Activated CD4-positive, alpha-beta memory T cell treated with anti-CD3 and anti-CD28 coated beads for 36 hours (primary cell): ENCODE measurements around the gene SMS. TPM values are rescaled to one million over a fixed set of nuclear protein-coding genes. Genes with fewer than 3 reads are reported as not detected.

Experiments
- CTCF ChIA-PET: fragments of 350-600 bp; sonication (Branson Sonifier 250); formaldehyde crosslinking; loops from one replicate; lab custom pipeline; 2021; ENCODE audit warnings: antibody characterized with exemption, inconsistent platforms; lab: Charles Lee
- POLR2A ChIA-PET: fragments of 350-600 bp; sonication (Branson Sonifier 250); formaldehyde crosslinking; loops from one replicate; lab custom pipeline; 2021; ENCODE audit warnings: antibody characterized with exemption; lab: Charles Lee
- DNase-seq: peaks from one replicate; pipeline ENCODE4 v3.0.0-alpha.2; 2020
- H3K27ac Mint-ChIP-seq: one replicate; pipeline ENCODE4 v1.8.0; 2021; ENCODE audit warnings: mixed read lengths
- H3K27me3 Mint-ChIP-seq: one replicate; pipeline ENCODE4 v1.8.0; 2021; ENCODE audit warnings: mixed read lengths
- H3K36me3 Mint-ChIP-seq: one replicate; pipeline ENCODE4 v1.8.0; 2021; ENCODE audit warnings: mixed read lengths
- H3K4me1 Mint-ChIP-seq: one replicate; pipeline ENCODE4 v1.8.0; 2021; ENCODE audit warnings: low read depth, mixed read lengths
- H3K4me3 Mint-ChIP-seq: one replicate; pipeline ENCODE4 v1.8.0; 2021; ENCODE audit warnings: mild to moderate bottlenecking, mixed read lengths
- H3K9me3 Mint-ChIP-seq: one replicate; pipeline ENCODE4 v1.8.0; 2021; ENCODE audit warnings: mixed read lengths
- intact Hi-C: fragments of 100-400 bp; cut with micrococcal nuclease; formaldehyde crosslinking; loops from one replicate; pipeline ENCODE4 v1.15.1; 2023
- total RNA-seq, 2 experiments: library from RNA; stranded (reverse); gene quantifications; one replicate each; pipeline ENCODE4 v1.2.3, GENCODE V29; 2021

The SMS gene
- 100 to 1,000 TPM; 119 to 120 TPM for total RNA-seq

DNA sequence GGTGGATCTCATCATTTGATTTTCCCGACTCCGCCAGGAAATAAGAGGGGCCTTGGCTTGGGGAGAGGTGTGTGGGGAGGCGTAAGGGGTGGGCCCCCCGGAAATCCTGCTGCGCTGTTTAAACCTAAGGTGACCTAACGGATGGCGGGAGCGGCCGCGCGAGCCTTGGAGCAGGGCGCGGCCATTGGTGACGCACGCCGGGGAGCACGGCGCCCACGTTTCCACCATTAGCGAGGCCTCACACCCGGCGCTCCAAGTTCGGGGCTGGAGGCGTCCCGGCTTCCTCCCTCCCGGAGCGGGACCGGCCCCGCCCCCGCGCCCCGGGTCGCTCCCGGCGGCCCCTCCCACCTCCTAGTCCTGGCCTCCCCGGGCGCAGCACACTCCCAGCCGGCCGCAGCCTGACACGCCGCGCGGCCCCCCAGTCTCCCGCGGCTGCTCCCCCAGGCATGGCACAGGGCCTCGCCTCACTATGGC lies at the start of gene SMS:
SMS (plus strand) TSS at position 354 of the 474 bp plus-strand sequence; CDS start at position 470, 116 bp downstream.
- H3K9me3 Mint-ChIP-seq: no peaks in the 10 kb centered on the region

DNA sequence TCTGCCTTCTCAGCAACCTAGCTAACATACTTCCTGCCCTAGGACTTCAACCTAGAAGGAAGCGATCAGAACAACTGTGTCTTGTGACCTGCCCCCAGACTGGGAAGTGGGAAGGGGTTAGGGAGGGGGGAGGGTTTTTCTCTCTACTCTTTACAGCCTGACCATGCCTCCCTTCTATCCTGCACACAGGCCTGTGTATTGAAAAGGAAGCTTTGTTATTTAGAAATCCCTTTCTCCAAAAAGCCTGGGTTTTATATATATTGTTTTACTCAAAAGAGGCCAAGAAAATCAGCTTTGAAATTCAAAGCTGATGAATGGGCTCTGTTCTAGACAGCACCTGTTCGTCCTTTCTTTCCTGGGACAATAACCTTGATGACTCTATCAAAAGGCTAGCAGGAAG lies 35.2 kb upstream of the SMS start:
- Mint-ChIP-seq H3K9me3 (no peaks in the 10 kb centered on the region), H3K36me3 (no peaks in the 10 kb centered on the region), H3K4me3 (no peak overlapping the region), H3K27ac (no peak overlapping the region), H3K27me3 (no peaks in the 10 kb centered on the region), H3K4me1 (no peaks in the 10 kb centered on the region)
- ChIA-PET POLR2A (no interaction called here), CTCF (no interaction called here)
- intact Hi-C loops: no loop called here
- no peak for DNase-seq

More for the DNA sequence above, at the start of gene SMS:
- DNase-seq: peak; percentile 72
- Mint-ChIP-seq H3K27me3 (no peaks in the 10 kb centered on the region), H3K36me3 (peaks cover 12% of the 10 kb centered on the region), H3K4me1 (peaks cover 25% of the 10 kb centered on the region), H3K27ac (peak within 1 kb of the TSS; percentile 88), H3K4me3 (peak within 1 kb of the TSS; percentile 84)
- intact Hi-C loops: loop anchor here (1.0 to 10.0 kb wide), 4 partner anchors 8 to 1724 kb away; partner anchors contain the start of genes MBTPS2 and PRDX4
- ChIA-PET CTCF (no interaction called here), POLR2A (interaction anchor here (1.5 kb wide), 1 partner anchor 32 kb away, joined by 5 read pairs; no protein-coding TSS in a partner anchor)

DNA sequence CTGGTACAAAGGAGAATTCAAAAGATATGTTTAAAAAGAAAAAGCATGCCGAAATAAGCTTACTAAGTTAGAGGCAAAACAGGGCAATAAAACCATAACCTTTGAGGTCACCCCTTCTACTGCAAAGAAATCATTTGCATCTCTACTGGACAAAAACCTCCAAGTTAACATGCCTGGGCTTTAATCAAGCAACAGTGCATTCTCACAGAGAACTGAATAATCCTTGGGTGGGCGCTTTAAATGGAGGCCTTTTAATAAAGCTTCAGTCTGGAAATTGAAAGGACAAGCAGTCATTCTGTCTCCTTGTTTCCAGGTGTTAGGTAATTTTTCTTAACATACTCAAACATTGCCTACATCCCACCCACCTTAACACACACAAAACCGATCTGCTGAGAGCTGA lies 34.6 kb upstream of the SMS start:
- DNase-seq: no peak
- CTCF ChIA-PET: no interaction called here
- intact Hi-C loops: no loop called here
- Mint-ChIP-seq H3K4me3 (no peak overlapping the region), H3K27me3 (no peaks in the 10 kb centered on the region), H3K36me3 (no peaks in the 10 kb centered on the region), H3K27ac (no peak overlapping the region), H3K9me3 (no peaks in the 10 kb centered on the region), H3K4me1 (no peaks in the 10 kb centered on the region)
- POLR2A ChIA-PET: no interaction called here

DNA sequence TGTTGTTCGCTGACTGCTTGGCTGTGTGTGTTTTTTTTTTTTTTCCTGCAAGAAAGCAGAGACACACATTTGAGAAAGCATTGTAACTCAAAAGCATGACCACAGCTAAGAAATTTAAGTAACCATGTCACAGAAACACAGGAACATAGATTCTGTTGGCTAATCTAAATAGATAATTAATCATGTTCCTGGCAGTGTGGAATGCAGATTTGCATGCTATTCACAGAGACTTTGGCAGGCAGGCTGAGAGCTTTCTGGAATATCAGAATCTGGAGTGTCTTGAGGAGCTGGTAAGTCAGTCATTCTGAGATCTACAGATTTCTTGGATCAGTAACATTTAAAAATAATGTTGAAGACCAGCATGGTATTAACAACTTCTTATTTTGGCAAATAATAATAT lies 33.2 kb upstream of the SMS start:
- intact Hi-C loops: no loop called here
- CTCF ChIA-PET: no interaction called here
- no peak overlapping the region for H3K27ac Mint-ChIP-seq

DNA sequence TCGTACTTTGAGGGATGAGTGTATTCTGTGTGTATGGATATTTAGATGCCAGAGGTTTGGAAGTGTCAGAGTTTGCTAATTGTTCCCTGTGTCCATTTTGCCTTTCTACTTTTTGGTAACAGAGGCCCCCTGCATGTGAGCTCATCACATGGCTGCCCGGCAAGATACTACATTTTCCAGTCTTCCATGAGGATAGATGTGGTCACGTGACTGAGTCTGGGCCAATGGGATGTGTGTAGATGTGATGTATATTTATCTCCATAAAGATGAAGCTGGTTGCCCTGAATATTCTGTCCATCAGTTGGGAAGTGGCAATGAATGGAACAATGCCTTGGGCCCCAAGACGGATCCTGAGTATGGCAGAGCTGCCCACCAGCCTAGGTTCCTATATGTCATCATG lies 29.0 kb upstream of the SMS start:
- ChIA-PET CTCF (no interaction called here), POLR2A (no interaction called here)
- intact Hi-C loops: no loop called here
- H3K9me3 Mint-ChIP-seq: no peaks in the 10 kb centered on the region
- peaks cover 7% of the 10 kb centered on the region for H3K4me1 Mint-ChIP-seq
- no peaks in the 10 kb centered on the region for H3K36me3 Mint-ChIP-seq
- no peak overlapping the region for H3K4me3 Mint-ChIP-seq
- no peak overlapping the region for H3K27ac Mint-ChIP-seq
- no peaks in the 10 kb centered on the region for H3K27me3 Mint-ChIP-seq
- DNase-seq: no peak

More for the DNA sequence above, 33.2 kb upstream of the SMS start:
- H3K4me1 Mint-ChIP-seq: peaks cover 4% of the 10 kb centered on the region
- H3K4me3 Mint-ChIP-seq: no peak overlapping the region
- POLR2A ChIA-PET: no interaction called here
- H3K36me3 Mint-ChIP-seq: no peaks in the 10 kb centered on the region
- no peaks in the 10 kb centered on the region for H3K9me3 Mint-ChIP-seq
- no peak for DNase-seq
- no peaks in the 10 kb centered on the region for H3K27me3 Mint-ChIP-seq

DNA sequence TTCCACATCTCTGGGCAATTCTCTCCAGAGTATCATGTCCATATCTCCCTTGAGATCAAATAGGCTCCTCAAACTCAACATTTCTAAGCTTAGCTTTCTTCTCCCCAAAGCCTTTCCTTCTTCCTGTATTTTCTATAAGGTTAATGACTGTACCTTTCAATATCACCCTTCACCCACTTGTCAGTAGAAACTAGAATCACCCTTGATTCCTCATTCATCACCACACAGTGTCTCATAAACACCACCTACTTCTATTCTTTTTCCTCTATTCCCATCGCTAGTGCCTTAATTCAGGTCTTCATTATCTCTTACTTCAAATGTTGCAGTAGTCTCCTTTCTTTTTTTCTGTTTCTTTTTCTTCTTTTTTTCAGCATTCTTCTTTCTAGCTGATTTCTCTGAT lies 28.3 kb upstream of the SMS start:
- Mint-ChIP-seq H3K27me3 (no peaks in the 10 kb centered on the region), H3K27ac (no peak overlapping the region), H3K36me3 (no peaks in the 10 kb centered on the region), H3K4me3 (no peak overlapping the region), H3K4me1 (peaks cover 7% of the 10 kb centered on the region), H3K9me3 (no peaks in the 10 kb centered on the region)
- ChIA-PET CTCF (no interaction called here), POLR2A (no interaction called here)
- DNase-seq: no peak
- intact Hi-C loops: no loop called here

DNA sequence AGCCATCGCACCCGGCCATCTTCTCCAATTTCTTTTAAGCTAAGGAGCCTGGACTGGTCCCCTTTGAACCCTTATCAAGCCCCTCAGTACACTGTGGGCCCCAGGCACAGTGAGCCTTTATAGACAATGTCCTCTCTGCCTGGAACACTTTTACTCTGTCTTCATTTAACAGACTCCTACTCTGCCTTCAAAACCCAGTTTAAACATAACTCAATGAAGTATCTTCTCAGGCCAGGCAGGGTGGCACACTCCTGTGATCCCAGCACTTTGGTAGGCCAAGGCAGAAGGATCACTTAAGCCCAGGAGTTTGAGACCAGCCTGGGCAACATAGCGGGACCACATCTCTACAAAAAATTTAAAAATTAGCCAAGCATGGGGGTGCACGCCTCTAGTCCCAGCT lies 27.5 kb upstream of the SMS start:
- H3K36me3 Mint-ChIP-seq: no peaks in the 10 kb centered on the region
- no peak overlapping the region for H3K27ac Mint-ChIP-seq
- ChIA-PET CTCF (no interaction called here), POLR2A (no interaction called here)
- DNase-seq: no peak
- peaks cover 7% of the 10 kb centered on the region for H3K4me1 Mint-ChIP-seq
- no peaks in the 10 kb centered on the region for H3K27me3 Mint-ChIP-seq
- H3K4me3 Mint-ChIP-seq: no peak overlapping the region
- no peaks in the 10 kb centered on the region for H3K9me3 Mint-ChIP-seq
- intact Hi-C loops: no loop called here

DNA sequence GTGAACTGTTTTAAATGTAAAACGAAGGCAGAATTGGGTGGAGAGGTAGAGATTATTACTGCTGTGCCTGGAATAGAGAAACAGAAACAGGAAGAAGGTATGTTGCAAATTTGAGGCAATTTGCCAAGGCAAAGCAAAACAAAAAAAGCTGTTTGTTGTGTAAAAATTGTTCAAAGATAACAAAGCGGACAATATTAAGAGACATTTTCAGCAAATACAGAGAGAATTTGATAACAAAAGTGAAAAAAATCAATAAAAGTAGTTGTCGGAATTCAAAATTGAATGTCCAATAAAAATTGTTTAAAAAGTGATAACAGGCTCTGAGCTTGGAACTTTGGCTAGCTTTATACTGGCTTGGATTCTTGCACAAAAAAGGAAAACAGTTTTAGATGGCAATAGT lies 14.4 kb upstream of the SMS start:
- Mint-ChIP-seq H3K4me1 (peaks cover 29% of the 10 kb centered on the region), H3K9me3 (no peaks in the 10 kb centered on the region), H3K36me3 (no peaks in the 10 kb centered on the region), H3K27me3 (no peaks in the 10 kb centered on the region), H3K4me3 (no peak overlapping the region), H3K27ac (no peak overlapping the region)
- no peak for DNase-seq
- ChIA-PET CTCF (interaction anchor here (0.7 kb wide), 1 partner anchor 38 kb away, joined by 3 read pairs; no protein-coding TSS in a partner anchor), POLR2A (no interaction called here)
- intact Hi-C loops: loop anchor here (1.0 to 5.0 kb wide), 3 partner anchors 15 to 86 kb away; partner anchors contain the start of gene SMS

DNA sequence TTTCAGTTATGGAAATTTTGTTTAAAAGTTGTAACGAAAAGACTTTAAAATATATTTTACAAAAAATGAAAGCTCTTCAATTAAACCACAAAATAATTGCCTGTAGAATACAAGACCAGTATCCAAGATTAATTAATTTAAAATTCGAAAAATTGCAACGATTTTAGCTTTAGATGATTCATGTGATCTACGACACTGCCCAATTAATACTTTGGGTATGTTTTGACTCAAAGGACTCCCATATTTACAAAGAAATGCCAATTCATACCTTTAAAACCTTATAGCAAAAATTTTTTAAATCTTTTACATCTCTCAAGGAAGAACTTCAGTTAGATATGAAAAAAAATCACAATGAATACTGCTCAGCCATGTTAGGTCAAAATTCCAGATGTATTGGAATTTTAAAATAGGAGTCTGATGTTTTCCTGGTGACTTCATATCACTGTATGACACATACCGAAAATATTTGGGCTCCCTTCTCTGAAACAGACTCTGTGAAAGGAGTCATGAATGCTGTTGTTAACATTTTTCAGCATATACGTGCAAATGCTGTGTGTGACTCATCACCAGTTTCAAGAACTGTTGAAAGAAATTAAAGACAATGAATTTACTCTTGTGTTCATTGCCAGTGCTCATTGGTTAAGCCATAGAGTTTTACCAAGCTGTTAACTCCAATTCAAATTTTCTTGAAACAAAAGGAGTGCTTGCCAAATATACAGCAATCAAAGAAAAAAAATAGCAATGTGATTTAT lies 13.8 kb upstream of the SMS start:
- no peaks in the 10 kb centered on the region for H3K9me3 Mint-ChIP-seq
- CTCF ChIA-PET: interaction anchor here (0.7 kb wide), 1 partner anchor 38 kb away, joined by 3 read pairs; no protein-coding TSS in a partner anchor
- H3K4me1 Mint-ChIP-seq: peaks cover 32% of the 10 kb centered on the region
- no peaks in the 10 kb centered on the region for H3K27me3 Mint-ChIP-seq
- peak overlapping the region; percentile 62 for H3K27ac Mint-ChIP-seq
- POLR2A ChIA-PET: interaction anchor here (0.6 kb wide), 1 partner anchor 15 kb away, joined by 5 read pairs; no protein-coding TSS in a partner anchor
- H3K36me3 Mint-ChIP-seq: no peaks in the 10 kb centered on the region
- intact Hi-C loops: loop anchor here (1.0 to 5.0 kb wide), 3 partner anchors 14 to 86 kb away; partner anchors contain the start of gene SMS
- H3K4me3 Mint-ChIP-seq: no peak overlapping the region
- no peak for DNase-seq

DNA sequence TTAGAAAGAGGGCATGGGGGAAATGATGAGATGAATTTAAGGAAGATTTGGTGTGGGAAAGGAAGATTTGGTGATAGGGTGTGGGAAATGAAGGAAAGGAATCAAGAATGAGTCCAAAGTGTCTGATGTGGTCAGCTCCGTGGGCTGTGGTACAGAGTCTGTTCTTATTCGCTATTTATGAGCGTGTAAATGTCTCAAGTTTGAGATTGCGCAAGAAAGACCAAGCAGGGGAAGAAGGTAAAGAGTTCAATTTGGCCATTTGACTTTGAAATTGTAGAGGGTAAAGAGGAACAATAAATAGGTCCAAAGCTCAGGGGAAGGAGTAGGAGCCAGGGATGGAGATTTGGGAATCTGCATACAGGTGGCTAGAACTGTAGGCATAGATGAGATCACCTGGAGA lies 11.3 kb upstream of the SMS start:
- Mint-ChIP-seq H3K9me3 (no peaks in the 10 kb centered on the region), H3K4me1 (peaks cover 41% of the 10 kb centered on the region), H3K27me3 (no peaks in the 10 kb centered on the region), H3K36me3 (no peaks in the 10 kb centered on the region), H3K4me3 (no peak overlapping the region), H3K27ac (no peak overlapping the region)
- no peak for DNase-seq
- intact Hi-C loops: loop anchor here (5.0 kb wide), 1 partner anchor 43 kb away; no protein-coding TSS in a partner anchor
- ChIA-PET POLR2A (no interaction called here), CTCF (no interaction called here)

DNA sequence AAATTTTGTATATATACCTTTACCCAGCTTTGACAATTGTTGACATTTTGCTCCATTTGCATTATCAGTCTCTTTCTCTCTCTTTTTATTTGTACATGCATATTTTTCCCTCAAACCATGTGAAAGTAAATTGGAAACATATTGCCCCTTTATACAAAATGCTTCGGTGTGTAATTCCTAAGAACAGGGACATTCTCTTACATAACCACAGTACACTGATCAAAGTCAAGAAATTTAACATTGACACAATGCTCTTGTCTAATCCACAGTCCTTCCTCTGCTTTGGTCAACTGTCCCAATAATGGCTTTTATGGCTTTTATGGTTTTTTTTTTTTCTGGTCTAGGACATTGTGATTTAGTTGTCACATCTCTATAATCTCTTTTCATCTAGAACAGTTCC lies 9.5 kb upstream of the SMS start:
- no peaks in the 10 kb centered on the region for H3K9me3 Mint-ChIP-seq
- DNase-seq: no peak
- intact Hi-C loops: no loop called here
- H3K4me1 Mint-ChIP-seq: peaks cover 41% of the 10 kb centered on the region
- H3K36me3 Mint-ChIP-seq: no peaks in the 10 kb centered on the region
- H3K4me3 Mint-ChIP-seq: no peak overlapping the region
- POLR2A ChIA-PET: no interaction called here
- H3K27ac Mint-ChIP-seq: no peak overlapping the region
- CTCF ChIA-PET: no interaction called here
- H3K27me3 Mint-ChIP-seq: no peaks in the 10 kb centered on the region

DNA sequence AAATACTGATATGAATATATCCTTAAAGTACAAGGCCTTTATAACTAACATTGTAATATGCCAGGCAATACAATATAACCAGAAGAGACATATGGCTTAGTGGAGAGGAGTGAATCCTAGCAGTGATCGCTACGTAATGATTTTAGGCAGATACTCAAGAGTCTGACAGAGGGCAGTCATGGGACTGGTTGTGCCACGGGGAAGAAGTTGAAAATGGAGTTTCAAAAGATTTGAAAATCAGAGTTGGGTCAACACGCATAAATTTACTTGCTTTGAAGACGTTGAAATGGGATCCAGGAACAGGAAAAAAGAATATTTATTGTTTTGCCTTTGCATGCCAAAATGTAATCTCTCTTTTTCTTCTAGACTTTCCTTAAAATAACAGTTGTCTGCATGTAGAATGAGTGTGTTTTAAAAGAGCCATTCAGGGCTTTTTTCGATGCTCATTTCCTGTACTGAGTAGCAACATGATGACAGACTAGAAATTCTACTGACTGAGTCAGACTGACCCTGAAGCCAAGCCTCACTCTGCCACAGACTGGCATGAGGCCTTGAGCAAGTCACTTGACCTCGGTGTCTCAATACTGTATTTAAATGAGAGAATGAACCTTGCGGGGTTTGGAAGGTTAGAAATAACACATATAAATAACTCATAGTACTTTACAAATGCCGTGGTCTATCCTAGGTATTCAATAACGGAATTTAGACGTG lies 8.1 kb upstream of the SMS start:
- intact Hi-C loops: loop anchor here (1.0 kb wide), 1 partner anchor 8 kb away; the partner anchor contains the start of gene SMS
- Mint-ChIP-seq H3K36me3 (no peaks in the 10 kb centered on the region), H3K27me3 (no peaks in the 10 kb centered on the region), H3K9me3 (no peaks in the 10 kb centered on the region), H3K4me1 (peaks cover 33% of the 10 kb centered on the region), H3K4me3 (no peak overlapping the region), H3K27ac (peak overlapping the region; percentile 72)
- CTCF ChIA-PET: no interaction called here
- DNase-seq: peak; percentile 44
- POLR2A ChIA-PET: no interaction called here
